GM19328 (cell line): ENCODE results near the gene TMEM250.
"Not testable (repeated sequence)": the region's sequence is repeated elsewhere in the genome, so short reads cannot be mapped to it uniquely, and the experiment has no call there.

Experiments
- ATAC-seq: cut with Tn5 transposase; IDR thresholded peaks from one replicate; pipeline ENCODE4 v1.9.1; 2021; ENCODE audit warnings: mild to moderate bottlenecking, moderate library complexity; ENCODE audit not compliant: unreplicated experiment

Gene TMEM250

DNA sequence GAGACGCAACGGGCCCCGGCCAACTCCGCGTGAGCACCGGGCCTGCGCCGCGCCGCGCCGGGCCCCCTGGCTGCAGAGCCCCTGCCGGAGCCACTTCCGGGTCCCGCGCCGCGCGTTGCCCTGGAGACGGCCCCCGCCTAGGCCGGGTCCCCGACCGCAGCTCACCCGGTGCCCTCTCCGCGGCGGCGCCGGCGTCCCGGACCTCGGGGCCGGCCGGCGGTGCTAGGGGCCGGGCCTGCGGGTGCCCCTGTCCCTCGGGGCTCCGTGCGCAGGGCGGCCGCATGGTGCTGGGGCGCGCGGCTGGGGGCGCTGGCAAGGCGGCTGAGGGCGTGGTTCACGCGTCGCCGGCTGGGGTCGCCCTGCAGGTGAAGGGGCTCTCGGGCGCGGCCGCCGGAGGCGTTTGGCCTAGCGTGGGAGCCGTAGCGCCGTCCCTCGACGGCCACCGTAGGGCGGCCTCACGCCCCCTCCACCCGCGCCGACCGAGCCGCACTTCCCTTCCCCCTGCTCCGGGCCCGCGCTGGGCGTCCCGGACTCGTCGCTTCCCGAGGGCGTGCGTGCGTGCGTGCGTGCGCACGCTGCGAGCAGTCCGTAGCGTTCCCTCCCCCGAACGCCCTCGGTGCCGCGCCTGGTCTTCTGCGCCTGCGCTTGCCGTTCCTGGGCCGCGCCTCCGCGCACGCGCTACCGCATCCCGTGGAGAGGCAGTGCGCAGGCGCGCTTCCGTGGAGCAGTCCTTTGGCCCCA, at the start of gene TMEM250:
TSS of gene TMEM250 (minus strand) at position 556 of the 741 bp plus-strand sequence. CDS start 1,975 bp downstream, outside the sequence.
- ATAC-seq = peak; percentile 71

DNA sequence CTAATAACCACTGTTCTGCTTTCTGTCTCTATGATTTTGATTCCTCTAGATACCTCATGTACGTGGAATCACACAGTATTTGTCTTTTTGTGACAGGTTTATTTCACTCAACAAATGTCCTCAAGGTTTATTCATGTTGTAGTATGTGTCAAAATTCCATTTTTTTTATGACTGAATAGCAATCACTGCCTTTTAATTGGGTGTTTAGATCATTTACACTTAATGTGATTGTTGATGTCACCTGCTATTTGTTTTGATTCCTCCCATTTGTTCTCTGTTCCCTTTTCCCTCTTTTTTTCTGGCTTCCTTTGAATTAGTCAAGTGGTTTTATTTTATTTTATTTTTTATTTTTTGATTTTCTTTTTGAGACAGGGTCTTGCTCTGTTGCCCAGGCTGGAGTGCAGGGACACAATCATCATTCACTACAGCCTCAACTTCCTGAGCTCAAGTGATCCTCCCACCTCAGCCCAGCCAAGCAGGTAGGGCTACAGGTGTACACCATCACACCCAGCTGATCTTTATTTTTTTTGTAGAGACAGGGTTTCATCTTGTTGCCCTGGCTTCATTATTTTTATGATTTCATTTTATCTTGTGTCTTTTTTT, 44.7 kb upstream of the TMEM250 start:
- no peak for ATAC-seq

GRCh38 chr9:136160995-136161610, 42.4 kb upstream of the TMEM250 start:
- ATAC-seq = no peak

GRCh38 chr9:136160381-136160841, 41.7 kb upstream of the TMEM250 start:
- ATAC-seq = no peak

DNA sequence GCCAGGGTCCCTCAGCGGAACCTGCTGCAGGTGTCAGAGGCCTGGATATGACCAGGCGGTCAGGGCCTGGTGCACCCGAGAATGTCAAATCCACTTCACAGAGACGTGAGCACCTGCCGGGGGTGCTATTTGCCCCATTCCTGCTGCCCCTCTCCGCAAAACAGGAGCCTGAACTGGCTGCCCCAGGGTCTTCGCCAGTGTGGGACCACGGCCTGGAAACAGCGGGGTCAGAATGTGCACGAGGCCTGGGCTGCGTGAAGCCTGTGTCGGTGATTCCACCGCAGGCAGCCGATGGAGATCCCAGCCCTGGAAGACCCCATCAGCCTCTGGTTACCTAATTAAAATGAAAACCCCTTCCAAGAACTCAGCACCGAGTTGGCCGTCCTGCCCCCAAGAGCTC, 41.2 kb upstream of the TMEM250 start:
- no peak for ATAC-seq

DNA sequence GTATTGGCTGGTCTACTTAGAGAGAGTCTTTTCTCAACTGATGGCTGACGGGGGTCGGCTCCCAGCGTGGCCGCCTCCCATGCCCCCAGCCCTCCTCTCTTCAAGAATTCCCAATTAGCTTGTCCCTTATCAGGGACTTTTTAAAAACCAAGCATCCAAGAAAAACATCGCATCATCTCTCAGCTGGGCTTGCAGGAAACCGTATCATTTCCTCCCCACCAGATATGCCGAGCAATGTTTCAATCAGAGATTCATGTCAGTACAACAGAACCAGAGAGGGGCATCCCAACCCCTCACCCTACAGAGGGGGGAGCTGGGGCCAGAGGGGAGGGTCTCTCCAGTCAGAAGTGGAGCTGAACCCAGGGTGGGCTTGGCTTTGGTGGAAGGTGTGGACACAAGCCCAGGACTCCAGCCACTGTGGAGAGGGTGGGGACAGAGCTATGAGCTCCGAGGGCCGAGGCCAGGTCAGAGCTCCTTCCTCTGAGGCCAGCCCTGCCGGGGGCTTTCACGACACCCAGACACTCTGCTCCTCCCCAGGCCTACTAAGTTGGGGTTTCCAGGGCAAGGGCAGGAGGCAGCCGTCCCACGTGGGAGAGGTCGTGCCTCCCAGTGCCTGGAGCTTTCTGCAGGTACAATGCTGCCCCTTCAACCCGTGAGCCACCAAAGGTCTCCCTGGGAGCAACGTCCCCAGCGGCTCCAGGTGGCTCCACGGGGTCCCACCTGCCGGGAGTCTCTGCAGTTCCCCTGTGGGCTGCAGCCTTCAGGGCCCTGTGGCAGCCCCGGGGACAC, 39.0 kb upstream of the TMEM250 start:
- ATAC-seq = no peak

DNA sequence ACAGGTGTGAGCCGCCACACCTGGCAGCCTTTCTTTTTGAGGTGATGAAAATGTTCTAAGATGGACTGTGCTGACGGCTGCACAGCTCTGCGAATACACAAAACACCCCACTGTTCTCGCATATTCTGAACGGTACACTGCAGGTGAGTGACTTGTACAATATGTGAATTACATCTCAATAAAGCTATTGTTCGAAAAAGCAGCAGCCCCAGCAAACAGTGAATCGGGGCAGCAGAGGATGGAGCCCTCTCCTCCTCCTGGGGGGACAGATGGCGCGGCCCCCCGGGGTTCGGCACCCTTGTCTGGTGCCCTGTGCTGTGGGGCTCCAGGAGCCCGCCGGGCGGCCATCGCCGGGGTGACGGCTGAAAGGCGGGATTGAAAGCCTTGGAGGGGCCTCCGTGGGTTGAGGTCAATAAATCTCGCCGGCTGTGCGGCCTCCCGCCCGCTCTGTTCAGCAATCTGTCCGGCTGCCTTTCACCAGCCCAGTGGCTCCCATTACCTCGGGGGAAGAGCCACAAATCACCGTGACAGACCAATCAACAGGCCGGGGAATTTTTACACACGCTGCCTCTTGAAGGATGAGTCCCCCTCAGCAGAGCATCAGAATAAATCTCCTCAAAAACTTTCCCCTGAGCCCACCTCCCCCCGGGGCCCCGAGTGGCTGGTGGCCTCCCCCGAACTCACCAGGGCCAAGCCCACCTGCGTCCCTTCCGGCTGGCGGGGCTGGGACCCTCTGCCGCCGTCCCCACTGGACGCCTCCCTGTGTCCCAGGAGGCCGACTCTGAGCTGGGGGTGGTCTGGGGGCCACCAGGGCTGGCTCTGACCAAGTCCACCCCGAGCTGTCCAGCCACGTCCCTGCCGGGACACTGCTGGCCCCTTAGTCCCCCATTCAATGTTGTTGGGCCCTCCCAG, 37.8 kb upstream of the TMEM250 start:
- ATAC-seq = no peak

DNA sequence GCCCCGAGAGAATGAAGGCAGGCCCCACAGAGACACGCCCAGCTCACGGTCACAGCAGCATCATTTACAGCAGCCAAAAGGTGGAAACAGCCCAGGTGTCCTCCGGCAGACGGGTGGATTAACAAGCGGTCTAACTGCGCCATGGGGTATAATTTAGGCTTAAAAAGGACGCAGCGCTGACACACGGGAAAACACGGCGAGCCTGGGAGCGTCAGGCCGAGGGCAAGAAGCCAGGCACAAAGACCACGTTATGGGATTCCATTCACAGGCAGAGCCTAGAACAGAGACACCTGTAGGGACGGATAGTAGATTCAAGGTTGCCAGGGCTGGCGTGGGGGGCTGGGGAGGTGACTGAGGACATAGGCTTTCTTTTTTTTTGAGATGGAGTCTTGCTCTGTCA, 36.9 kb upstream of the TMEM250 start:
- ATAC-seq = no peak

GRCh38 chr9:136154943-136155342, 36.3 kb upstream of the TMEM250 start:
- no peak for ATAC-seq

DNA sequence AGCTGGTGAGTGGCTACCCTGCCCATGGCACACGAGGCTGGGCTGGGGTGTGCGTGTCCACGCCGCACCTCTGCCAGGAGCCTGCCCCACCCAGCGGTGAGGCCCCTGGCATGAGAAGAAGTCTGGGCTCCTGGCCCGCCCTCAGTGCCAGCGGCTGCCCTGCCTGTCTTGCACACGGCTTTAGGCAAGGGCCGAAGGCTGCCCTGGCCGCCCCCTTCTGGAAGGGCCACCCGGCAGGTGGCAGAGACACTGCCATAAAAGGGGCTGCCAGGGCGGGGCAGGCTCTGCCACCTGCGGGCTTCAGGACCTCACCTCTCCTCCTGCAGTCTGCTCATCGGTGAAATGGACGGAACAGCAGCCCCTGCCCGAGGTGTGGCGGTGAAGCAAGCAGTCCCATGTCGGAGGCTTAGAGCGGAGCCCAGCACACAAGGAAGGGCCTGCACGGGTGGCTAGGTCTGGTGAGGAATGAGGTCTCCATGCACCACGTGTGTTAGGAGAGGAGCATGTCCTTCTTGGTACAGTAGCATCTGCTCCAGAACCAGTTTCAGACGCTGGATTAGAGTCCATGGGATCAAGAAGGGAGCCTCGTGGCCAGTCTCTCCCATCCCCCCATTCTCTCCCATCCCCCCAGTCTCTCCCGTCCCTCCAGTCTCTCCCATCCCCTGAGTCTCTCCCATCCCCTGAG, 34.8 kb upstream of the TMEM250 start:
- no peak for ATAC-seq

- ATAC-seq = no peak
Measured at GRCh38 chr9:136152931-136153330, 34.3 kb upstream of the TMEM250 start.

- ATAC-seq = no peak
Measured at GRCh38 chr9:136152543-136152866, 33.8 kb upstream of the TMEM250 start.

- ATAC-seq = no peak
Measured at GRCh38 chr9:136151848-136152542, 33.3 kb upstream of the TMEM250 start.

GRCh38 chr9:136151214-136151804, 32.6 kb upstream of the TMEM250 start:
- no peak for ATAC-seq

DNA sequence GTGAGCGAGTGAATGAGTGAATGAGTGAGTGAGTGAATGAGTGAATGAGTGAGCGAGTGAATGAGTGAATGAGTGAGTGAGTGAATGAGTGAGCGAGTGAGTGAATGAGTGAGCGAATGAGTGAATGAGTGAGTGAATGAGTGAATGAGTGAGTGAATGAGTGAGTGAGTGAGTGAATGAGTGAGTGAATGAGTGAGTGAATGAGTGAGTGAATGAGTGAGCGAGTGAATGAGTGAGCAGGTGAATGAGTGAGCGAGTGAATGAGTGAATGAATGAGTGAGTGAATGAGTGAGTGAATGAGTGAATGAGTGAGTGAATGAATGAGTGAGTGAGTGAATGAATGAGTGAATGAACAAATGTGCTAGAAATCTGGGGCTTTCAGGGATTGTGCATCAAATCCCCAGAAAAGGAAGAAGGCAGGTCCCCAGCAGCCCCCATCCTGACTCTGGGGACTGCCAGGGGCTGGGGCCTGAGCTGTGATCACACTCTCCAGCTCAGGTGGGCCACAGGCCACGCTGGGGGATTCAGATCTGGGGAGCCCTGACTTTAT, 32.1 kb upstream of the TMEM250 start:
- ATAC-seq = not testable (repeated sequence)

- ATAC-seq = no peak
Measured at GRCh38 chr9:136149853-136150252, 31.2 kb upstream of the TMEM250 start.

GRCh38 chr9:136149337-136149736, 30.7 kb upstream of the TMEM250 start:
- ATAC-seq = no peak

GRCh38 chr9:136148766-136149165, 30.1 kb upstream of the TMEM250 start:
- ATAC-seq = no peak
